Uterus (tissue), 4 donors: ENCODE data around the gene FMNL2. TPM values are rescaled to one million over a fixed set of nuclear protein-coding genes. Genes with fewer than 3 reads are reported as not detected.

Experiments used
- DNase-seq, 2 donors: peaks; one replicate each; pipeline ENCODE4 v3.0.0-alpha.2; 2019 to 2020
- H3K27ac ChIP-seq, 2 donors: fragments of 200-600 bp; sonication (generic); 1 replicate in 1 of 2; 2 replicates in 1 of 2; pipeline ENCODE4 v1.5.1; 2016 to 2018
- H3K27me3 ChIP-seq, 2 donors: fragments of 200-600 bp; sonication (generic); one replicate each; pipeline ENCODE4 v1.5.1; 2018 to 2019; ENCODE audit warnings: control low read depth in 1 of 2
- H3K36me3 ChIP-seq, 2 donors: fragments of 200-600 bp; sonication (generic); one replicate each; pipeline ENCODE4 v1.5.1; 2019; ENCODE audit warnings: control low read depth in 1 of 2
- H3K4me1 ChIP-seq, 2 donors: fragments of 200-600 bp; sonication (generic); one replicate each; pipeline ENCODE4 v1.5.1; 2018 to 2019; ENCODE audit warnings: control low read depth in 1 of 2
- H3K4me3 ChIP-seq, 2 donors: fragments of 200-600 bp; sonication (generic); 1 replicate in 1 of 2; 2 replicates in 1 of 2; pipeline ENCODE4 v1.5.1; 2018 to 2019; ENCODE audit warnings: mild to moderate bottlenecking in 1 of 2
- H3K9me3 ChIP-seq, 2 donors: fragments of 200-600 bp; sonication (generic); one replicate each; pipeline ENCODE4 v1.5.1; 2019; ENCODE audit warnings: control low read depth in 1 of 2
- CTCF ChIP-seq, 4 experiments: fragments of 200-600 bp in 2 of 4; fragments of 450-650 bp in 2 of 4; sonication (generic) in 2 of 4; IDR thresholded peaks; one replicate each; pipeline ENCODE4 v1.5.1; 2016 to 2019; ENCODE audit warnings: antibody characterized with exemption in 4 of 4, mild to moderate bottlenecking in 2 of 4, moderate library complexity in 1 of 4
- POLR2A ChIP-seq, 2 donors: fragments of 450-650 bp; IDR thresholded peaks; one replicate each; pipeline ENCODE4 v1.6.1; 2016; ENCODE audit warnings: antibody characterized with exemption in 2 of 2, mild to moderate bottlenecking in 1 of 2, moderate library complexity in 1 of 2
- intact Hi-C: fragments of 100-400 bp; cut with DNase I; formaldehyde crosslinking; loops from one replicate; pipeline ENCODE4 v1.15.1; 2023; ENCODE audit warnings: low total_unique reads
- total RNA-seq, 4 donors: library from RNA; depleted of rRNA in 3 of 4; stranded (reverse); fragments of >200 nt in 3 of 4; gene quantifications; one replicate each; pipeline versions ENCODE4 v1.1.0 to v1.2.4, GENCODE V29; 2014 to 2023
- donor health status: DM: yes; HTN: yes; CAD: no.

The FMNL2 gene
- total RNA-seq, 4 donors from 2014 or later: 10.0 to 66.9 (median 33.4) TPM

GRCh38 chr2:152556506-152556905 is 221.5 kb downstream of the FMNL2 start:
- no peak overlapping the region for H3K27ac ChIP-seq
- intact Hi-C loops: no loop called here
- no peak overlapping the region for H3K4me3 ChIP-seq

GRCh38 chr2:152557273-152557888 is 222.4 kb downstream of the FMNL2 start:
- DNase-seq: no peak
- Histone ChIP-seq H3K4me3 (no peak overlapping the region), H3K27me3 (no peaks in the 10 kb centered on the region), H3K27ac (no peak overlapping the region), H3K4me1 (no peaks in the 10 kb centered on the region), H3K9me3 (no peaks in the 10 kb centered on the region), H3K36me3 (no peaks in the 10 kb centered on the region)
- intact Hi-C loops: no loop called here
- TF ChIP-seq CTCF (IDR thresholded peaks at IDR 0.05) (no peak), POLR2A (IDR thresholded peaks at IDR 0.05) (no peak)

More at GRCh38 chr2:152556506-152556905, 221.5 kb downstream of the FMNL2 start:
- Histone ChIP-seq H3K27me3 (no peaks in the 10 kb centered on the region), H3K4me1 (no peaks in the 10 kb centered on the region), H3K9me3 (no peaks in the 10 kb centered on the region), H3K36me3 (no peaks in the 10 kb centered on the region)
- no peak for TF ChIP-seq POLR2A (IDR thresholded peaks at IDR 0.05)
- no peak for TF ChIP-seq CTCF (IDR thresholded peaks at IDR 0.05)
- DNase-seq: no peak

- peak overlapping the region in 1 of 2 donors; percentile 4 for H3K27ac ChIP-seq
- no peaks in the 10 kb centered on the region for H3K9me3 ChIP-seq
- no peak for DNase-seq
- no peak overlapping the region for H3K4me3 ChIP-seq
- TF ChIP-seq POLR2A (IDR thresholded peaks at IDR 0.05): no peak
- no peak for TF ChIP-seq CTCF (IDR thresholded peaks at IDR 0.05)
- H3K4me1 ChIP-seq: no peaks in the 10 kb centered on the region
- no peaks in the 10 kb centered on the region for H3K27me3 ChIP-seq
- H3K36me3 ChIP-seq: no peaks in the 10 kb centered on the region
- intact Hi-C loops: no loop called here
Observed at GRCh38 chr2:152558158-152558984, 223.4 kb downstream of the FMNL2 start.

GRCh38 chr2:152559008-152559407 is 224.0 kb downstream of the FMNL2 start:
- Histone ChIP-seq H3K9me3 (no peaks in the 10 kb centered on the region), H3K4me3 (no peak overlapping the region), H3K27ac (peak overlapping the region in 1 of 2 donors; percentile 4), H3K4me1 (no peaks in the 10 kb centered on the region), H3K27me3 (no peaks in the 10 kb centered on the region), H3K36me3 (no peaks in the 10 kb centered on the region)
- DNase-seq: no peak
- TF ChIP-seq CTCF (IDR thresholded peaks at IDR 0.05): no peak
- TF ChIP-seq POLR2A (IDR thresholded peaks at IDR 0.05): no peak
- intact Hi-C loops: no loop called here

GRCh38 chr2:152560166-152560565 is 225.2 kb downstream of the FMNL2 start:
- intact Hi-C loops: no loop called here

More at GRCh38 chr2:152560166-152560565, 225.2 kb downstream of the FMNL2 start:
- Histone ChIP-seq H3K27me3 (no peaks in the 10 kb centered on the region), H3K36me3 (no peaks in the 10 kb centered on the region), H3K4me1 (no peaks in the 10 kb centered on the region), H3K27ac (no peak overlapping the region), H3K9me3 (no peaks in the 10 kb centered on the region), H3K4me3 (no peak overlapping the region)
- no peak for DNase-seq
- TF ChIP-seq CTCF (IDR thresholded peaks at IDR 0.05): no peak
- TF ChIP-seq POLR2A (IDR thresholded peaks at IDR 0.05): no peak
